Thoracic aorta (tissue), 2 donors: ENCODE measurements around the gene XRN2. TPM values are rescaled to one million over a fixed set of nuclear protein-coding genes. Genes with fewer than 3 reads are reported as not detected.

Experiments
- ATAC-seq: fragments of 150-250 bp; one replicate; pipeline ENCODE4 v1.8.0; 2017; ENCODE audit warnings: low read depth; ENCODE audit not compliant: insufficient number of reproducible peaks, low FRiP score
- DNase-seq: peaks from one replicate; pipeline ENCODE4 v3.0.0-alpha.2; 2020; ENCODE audit warnings: low spot score
- H3K27ac ChIP-seq, 2 donors: fragments of 200-600 bp; sonication (generic); 1 replicate in 1 of 2; 2 replicates in 1 of 2; pipeline ENCODE4 v1.5.1; 2016; ENCODE audit warnings: mild to moderate bottlenecking in 2 of 2, moderate library complexity in 2 of 2
- H3K27me3 ChIP-seq: fragments of 200-600 bp; sonication (generic); replicated peaks from 2 replicates; pipeline ENCODE4 v1.6.0; 2016; ENCODE audit warnings: mild to moderate bottlenecking; ENCODE audit not compliant: insufficient read depth
- H3K36me3 ChIP-seq: fragments of 200-600 bp; sonication (generic); one replicate; pipeline ENCODE4 v1.5.1; 2016
- H3K4me1 ChIP-seq, 2 donors: fragments of 200-600 bp; sonication (generic); 1 replicate in 1 of 2; 2 replicates in 1 of 2; pipeline versions ENCODE4 v1.5.1 to v1.6.0; 2016; ENCODE audit warnings: low read depth in 2 of 2, mild to moderate bottlenecking in 1 of 2; ENCODE audit not compliant: control insufficient read depth in 1 of 2
- H3K4me3 ChIP-seq: fragments of 200-600 bp; sonication (generic); 2 replicates; pipeline ENCODE4 v1.5.1; 2016; ENCODE audit warnings: mild to moderate bottlenecking
- H3K9me3 ChIP-seq: fragments of 200-600 bp; sonication (generic); 2 replicates; pipeline ENCODE4 v1.5.1; 2016
- total RNA-seq, 2 donors: library from RNA; depleted of rRNA; stranded (reverse); fragments of >200 nt; gene quantifications; one replicate each; pipeline versions ENCODE4 v1.1.0 to v1.2.3, GENCODE V29; 2016
- TF ChIP-seq, protein P1 (sequence below): fragments of 200-600 bp; sonication (generic); IDR thresholded peaks from one replicate; pipeline ENCODE4 v1.5.1; 2019; ENCODE audit warnings: antibody characterized with exemption

XRN2 gene
- total RNA-seq, 2 donors from 2014 or later, result 44.7 to 72.2 TPM

DNA sequence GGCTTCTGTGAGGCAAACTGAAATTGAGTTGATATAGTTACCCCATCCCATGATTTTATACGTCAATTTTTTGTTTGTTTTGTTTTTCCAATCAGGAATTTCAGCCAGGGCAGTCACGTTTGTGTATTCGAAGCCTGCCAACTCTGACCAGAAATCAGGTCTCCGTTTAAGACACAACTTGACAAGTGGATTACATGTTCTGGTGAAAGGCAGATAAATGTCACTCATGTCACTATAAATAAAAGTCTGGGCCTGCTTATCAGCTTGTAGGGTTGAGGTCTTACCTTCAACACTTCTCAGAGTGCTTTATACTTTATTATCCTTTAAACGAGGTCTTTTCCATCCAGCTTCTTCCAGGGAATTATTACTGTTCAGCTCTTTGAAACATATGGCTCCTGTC is 8.4 kb upstream of the XRN2 start:
- Histone ChIP-seq H3K9me3 (no peaks in the 10 kb centered on the region), H3K36me3 (no peaks in the 10 kb centered on the region), H3K27me3 (no peaks in the 10 kb centered on the region), H3K27ac (no peak overlapping the region), H3K4me1 (no peaks in the 10 kb centered on the region), H3K4me3 (no peak overlapping the region)
- no peak for DNase-seq
- no peak for ATAC-seq
- TF ChIP-seq, protein P1, sequence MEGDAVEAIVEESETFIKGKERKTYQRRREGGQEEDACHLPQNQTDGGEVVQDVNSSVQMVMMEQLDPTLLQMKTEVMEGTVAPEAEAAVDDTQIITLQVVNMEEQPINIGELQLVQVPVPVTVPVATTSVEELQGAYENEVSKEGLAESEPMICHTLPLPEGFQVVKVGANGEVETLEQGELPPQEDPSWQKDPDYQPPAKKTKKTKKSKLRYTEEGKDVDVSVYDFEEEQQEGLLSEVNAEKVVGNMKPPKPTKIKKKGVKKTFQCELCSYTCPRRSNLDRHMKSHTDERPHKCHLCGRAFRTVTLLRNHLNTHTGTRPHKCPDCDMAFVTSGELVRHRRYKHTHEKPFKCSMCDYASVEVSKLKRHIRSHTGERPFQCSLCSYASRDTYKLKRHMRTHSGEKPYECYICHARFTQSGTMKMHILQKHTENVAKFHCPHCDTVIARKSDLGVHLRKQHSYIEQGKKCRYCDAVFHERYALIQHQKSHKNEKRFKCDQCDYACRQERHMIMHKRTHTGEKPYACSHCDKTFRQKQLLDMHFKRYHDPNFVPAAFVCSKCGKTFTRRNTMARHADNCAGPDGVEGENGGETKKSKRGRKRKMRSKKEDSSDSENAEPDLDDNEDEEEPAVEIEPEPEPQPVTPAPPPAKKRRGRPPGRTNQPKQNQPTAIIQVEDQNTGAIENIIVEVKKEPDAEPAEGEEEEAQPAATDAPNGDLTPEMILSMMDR, result no peak

DNA sequence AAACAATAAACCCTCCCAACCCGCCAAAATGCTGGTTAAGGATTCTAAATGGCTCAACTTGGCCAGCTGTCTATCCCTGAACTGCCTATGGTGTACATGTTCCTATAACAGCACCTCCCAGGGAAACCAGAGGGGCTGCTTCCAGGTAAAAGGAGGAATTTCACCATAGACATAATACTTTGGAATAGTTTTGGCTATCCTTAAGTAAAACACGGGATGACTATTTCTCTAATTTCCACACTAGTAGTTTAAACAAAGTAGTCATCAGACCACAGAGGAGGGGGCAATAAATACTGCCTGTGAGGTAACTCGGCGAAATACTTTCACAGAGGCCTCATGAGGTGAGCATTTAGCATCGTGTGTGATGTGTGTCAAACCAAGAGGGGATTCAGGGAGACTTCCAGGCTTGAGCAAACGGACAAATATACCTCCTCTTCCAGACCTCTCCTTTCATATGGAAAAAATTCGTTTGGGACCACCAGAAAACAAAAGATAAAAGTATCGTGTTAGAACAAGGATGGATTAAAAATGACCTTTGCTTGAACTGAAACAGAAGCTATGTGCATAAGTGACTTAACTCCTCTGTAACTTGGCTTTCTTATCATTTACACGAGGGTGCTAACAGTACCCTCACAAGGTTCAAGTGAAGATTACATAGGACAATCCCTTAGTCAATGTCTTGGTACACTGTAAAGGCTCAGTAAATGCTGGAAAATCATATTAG is 1.0 kb upstream of the XRN2 start:
- H3K9me3 ChIP-seq, result no peaks in the 10 kb centered on the region
- H3K4me3 ChIP-seq, result peak overlapping the region; percentile 86
- peak overlapping the region; percentile 92 to 96 for H3K27ac ChIP-seq
- no peaks in the 10 kb centered on the region for H3K27me3 ChIP-seq
- ATAC-seq (no peak), DNase-seq (no peak)
- H3K36me3 ChIP-seq, result no peaks in the 10 kb centered on the region
- H3K4me1 ChIP-seq, result peaks cover 9 to 14% of the 10 kb centered on the region in 2 donors
- TF ChIP-seq, protein P1, result no peak

DNA sequence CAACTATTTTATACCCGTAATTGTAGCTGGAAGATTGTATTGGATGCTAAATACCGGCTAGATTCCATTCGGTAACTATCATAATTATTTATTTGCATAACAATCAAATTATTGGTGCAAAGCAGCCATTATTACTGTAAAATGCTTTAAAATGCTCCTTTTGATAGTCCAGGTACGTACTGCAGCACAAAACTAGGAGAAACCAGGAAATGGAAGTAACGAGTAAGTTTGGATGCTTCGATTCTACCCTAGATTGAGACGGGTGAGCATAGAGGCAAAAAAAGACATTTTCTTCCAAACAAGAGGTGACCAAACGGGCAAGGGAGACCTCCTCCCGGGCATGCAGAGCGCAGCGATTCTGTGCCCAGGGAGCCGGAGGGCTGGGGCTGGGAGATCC is 469 bp upstream of the XRN2 start:
- no peak for ATAC-seq
- no peaks in the 10 kb centered on the region for H3K27me3 ChIP-seq
- no peaks in the 10 kb centered on the region for H3K36me3 ChIP-seq
- TF ChIP-seq, protein P1, result no peak
- H3K4me1 ChIP-seq, result peaks cover 9 to 14% of the 10 kb centered on the region in 2 donors
- DNase-seq, result no peak
- no peaks in the 10 kb centered on the region for H3K9me3 ChIP-seq
- H3K27ac ChIP-seq, result peak overlapping the region; percentile 92 to 96
- peak overlapping the region; percentile 86 for H3K4me3 ChIP-seq

DNA sequence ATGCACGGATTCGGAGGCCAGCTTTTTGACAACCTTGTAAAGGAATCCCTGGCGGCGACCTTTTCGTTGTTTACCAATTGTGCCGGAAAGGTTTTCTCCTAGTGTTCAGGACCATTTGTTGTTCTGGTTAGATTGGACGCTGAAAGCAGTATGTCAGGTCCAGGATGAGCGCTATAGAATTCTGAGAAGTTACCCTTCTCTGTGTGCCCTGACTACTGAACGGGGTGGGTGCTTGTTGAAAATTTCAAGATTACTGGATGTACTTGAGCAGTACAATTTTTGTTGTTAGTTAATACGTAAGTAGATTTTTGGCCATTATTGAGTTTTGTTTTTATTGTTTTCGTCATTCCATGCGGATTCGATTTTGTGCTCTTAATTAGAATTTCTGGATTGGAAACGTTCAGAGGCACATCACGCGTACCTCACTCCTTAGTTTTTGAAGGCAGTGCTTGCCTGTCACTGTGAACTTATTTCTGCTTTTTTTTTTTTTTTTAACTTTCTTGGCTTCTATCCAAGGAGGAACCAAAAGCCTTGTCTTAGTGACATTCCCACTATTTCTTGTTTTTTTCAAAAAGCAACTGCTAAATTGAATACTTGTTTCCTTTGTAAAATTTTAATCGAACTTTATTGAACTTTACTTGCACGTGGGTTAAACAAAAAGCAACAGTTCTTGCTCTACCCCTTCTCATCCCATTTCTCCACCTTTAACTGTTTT is 898 bp downstream of the XRN2 start:
- peak overlapping the region; percentile 92 to 96 for H3K27ac ChIP-seq
- H3K4me1 ChIP-seq, result peaks cover 14% of the 10 kb centered on the region in 2 donors
- H3K4me3 ChIP-seq, result peak overlapping the region; percentile 86
- H3K27me3 ChIP-seq, result no peaks in the 10 kb centered on the region
- no peaks in the 10 kb centered on the region for H3K9me3 ChIP-seq
- TF ChIP-seq, protein P1, result no peak
- DNase-seq (no peak), ATAC-seq (peak; percentile 12)
- H3K36me3 ChIP-seq, result no peaks in the 10 kb centered on the region

DNA sequence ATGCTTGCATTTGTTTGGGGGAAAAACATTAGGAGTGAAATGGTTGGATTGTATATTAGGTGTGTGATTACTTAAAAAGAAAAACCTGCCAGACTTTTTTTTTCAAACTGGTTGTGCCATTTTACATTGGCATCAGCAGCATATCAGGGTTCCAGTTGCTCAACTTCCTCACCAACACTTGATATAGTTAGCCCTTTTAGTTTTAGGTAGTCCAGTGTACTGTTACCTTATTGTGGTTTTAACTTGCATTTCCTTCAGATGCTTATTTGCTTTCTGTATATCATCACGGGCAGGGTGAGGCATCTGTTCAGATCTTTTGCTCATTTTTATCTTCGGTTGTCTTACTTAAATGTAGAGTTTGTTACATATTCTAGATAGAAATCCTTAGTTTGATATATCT is 5.2 kb downstream of the XRN2 start:
- Histone ChIP-seq H3K27me3 (no peaks in the 10 kb centered on the region), H3K27ac (no peak overlapping the region), H3K4me3 (no peak overlapping the region), H3K36me3 (no peaks in the 10 kb centered on the region), H3K9me3 (no peaks in the 10 kb centered on the region), H3K4me1 (peaks cover 17 to 23% of the 10 kb centered on the region in 2 donors)
- ATAC-seq (no peak), DNase-seq (no peak)
- TF ChIP-seq, protein P1, result no peak
